ENCODE measurements around the gene TRIM43. TPM values are rescaled to one million over a fixed set of nuclear protein-coding genes. Genes with fewer than 3 reads are reported as not detected.
A peak's percentile ranks its signal among the peaks of the same experiment; 100 is the strongest.
"Not testable (repeated sequence)": the region's sequence is repeated elsewhere in the genome, so short reads cannot be mapped to it uniquely, and the experiment has no call there.

TRIM43 gene
- total RNA-seq, 1 experiment from 2014 or later: not detected

DNA sequence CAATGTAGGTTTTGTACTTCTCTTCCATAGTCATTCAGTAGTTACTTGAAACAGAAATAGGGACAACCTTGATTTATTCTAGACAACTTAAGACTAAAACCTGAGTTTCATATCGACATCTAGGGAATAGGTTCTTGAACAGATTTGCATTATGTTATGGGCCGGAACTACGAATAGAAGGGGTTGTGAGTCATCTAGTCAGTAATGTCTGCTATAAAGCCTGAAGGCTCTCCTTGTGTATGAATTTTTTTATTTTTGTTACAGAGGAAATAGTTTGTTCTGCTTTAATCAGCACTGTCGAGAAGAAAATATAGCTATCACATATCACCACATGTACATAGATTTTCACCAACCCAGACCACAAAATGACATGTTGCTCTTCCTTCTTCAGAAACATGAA, 17.3 kb upstream of the TRIM43 start:
- no peaks in the 10 kb centered on the region for H3K36me3 Mint-ChIP-seq (ENCODE audit: insufficient read depth, unreplicated experiment)
- H3K9me3 Mint-ChIP-seq (ENCODE audit: low read depth, unreplicated experiment): no peaks in the 10 kb centered on the region
- H3K4me1 Mint-ChIP-seq (ENCODE audit: low read depth, unreplicated experiment): peaks cover 4% of the 10 kb centered on the region
- intact Hi-C loops (cut with micrococcal nuclease; ENCODE audit: unreplicated experiment): no loop called here
- no peak for DNase-seq
- no TSS peak for BruUV-seq (replicated peaks)
- H3K27ac Mint-ChIP-seq (ENCODE audit: unreplicated experiment): no peak overlapping the region
- TF ChIP-seq, protein P1, sequence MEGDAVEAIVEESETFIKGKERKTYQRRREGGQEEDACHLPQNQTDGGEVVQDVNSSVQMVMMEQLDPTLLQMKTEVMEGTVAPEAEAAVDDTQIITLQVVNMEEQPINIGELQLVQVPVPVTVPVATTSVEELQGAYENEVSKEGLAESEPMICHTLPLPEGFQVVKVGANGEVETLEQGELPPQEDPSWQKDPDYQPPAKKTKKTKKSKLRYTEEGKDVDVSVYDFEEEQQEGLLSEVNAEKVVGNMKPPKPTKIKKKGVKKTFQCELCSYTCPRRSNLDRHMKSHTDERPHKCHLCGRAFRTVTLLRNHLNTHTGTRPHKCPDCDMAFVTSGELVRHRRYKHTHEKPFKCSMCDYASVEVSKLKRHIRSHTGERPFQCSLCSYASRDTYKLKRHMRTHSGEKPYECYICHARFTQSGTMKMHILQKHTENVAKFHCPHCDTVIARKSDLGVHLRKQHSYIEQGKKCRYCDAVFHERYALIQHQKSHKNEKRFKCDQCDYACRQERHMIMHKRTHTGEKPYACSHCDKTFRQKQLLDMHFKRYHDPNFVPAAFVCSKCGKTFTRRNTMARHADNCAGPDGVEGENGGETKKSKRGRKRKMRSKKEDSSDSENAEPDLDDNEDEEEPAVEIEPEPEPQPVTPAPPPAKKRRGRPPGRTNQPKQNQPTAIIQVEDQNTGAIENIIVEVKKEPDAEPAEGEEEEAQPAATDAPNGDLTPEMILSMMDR (IDR thresholded peaks at IDR 0.05; ENCODE audit: unreplicated experiment): no peak
- CTCF ChIA-PET: no interaction called here
- H3K27me3 Mint-ChIP-seq (ENCODE audit: unreplicated experiment): no peaks in the 10 kb centered on the region
- H3K4me3 Mint-ChIP-seq (ENCODE audit: low read depth, unreplicated experiment): no peak overlapping the region

DNA sequence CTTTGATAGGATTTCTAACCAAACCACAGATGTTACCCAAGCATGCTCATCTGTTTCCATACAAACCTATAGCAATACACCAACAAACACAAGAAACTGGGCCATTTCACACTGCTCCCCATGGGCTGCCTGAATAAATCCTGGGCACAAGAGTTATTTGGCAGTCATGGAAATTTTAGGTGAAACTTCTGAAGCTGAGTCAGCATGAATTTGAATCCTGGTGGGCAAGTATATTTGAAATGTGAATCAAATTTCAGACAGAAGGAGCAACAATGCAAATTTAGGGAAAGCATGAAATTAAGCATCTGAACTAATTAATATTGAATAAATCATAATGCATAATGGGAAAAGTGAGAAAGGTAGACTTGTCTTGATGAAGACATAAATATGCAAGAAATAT, 15.9 kb upstream of the TRIM43 start:
- no TSS peak for BruUV-seq (replicated peaks)
- Mint-ChIP-seq H3K36me3 (ENCODE audit: insufficient read depth, unreplicated experiment) (no peaks in the 10 kb centered on the region), H3K27ac (ENCODE audit: unreplicated experiment) (no peak overlapping the region), H3K9me3 (ENCODE audit: low read depth, unreplicated experiment) (no peaks in the 10 kb centered on the region), H3K4me1 (ENCODE audit: low read depth, unreplicated experiment) (no peaks in the 10 kb centered on the region), H3K27me3 (ENCODE audit: unreplicated experiment) (no peaks in the 10 kb centered on the region), H3K4me3 (ENCODE audit: low read depth, unreplicated experiment) (no peak overlapping the region)
- CTCF ChIA-PET: no interaction called here
- no peak for DNase-seq
- TF ChIP-seq, protein P1 (IDR thresholded peaks at IDR 0.05; ENCODE audit: unreplicated experiment): no peak
- intact Hi-C loops (cut with micrococcal nuclease; ENCODE audit: unreplicated experiment): no loop called here

DNA sequence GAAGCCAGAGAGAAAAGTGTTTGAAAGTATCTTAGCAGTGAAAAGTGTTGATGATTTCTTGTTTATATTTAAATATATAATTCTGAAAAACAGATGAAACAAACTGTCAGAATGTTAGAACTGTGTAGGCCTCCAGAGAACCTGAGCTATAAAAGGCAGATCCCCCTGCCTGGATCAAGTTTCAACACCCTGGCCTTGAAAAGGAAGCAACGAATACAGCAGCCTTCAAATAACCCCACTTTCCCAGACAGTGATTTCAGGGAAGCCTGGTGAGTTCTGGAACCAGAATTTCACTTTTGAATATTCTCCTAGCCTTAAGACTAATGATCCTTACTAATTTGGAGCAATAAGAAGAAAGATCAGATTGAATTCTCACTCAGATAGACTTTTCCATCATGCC, 13.3 kb upstream of the TRIM43 start:
- no TSS peak for BruUV-seq (replicated peaks)
- H3K4me1 Mint-ChIP-seq (ENCODE audit: low read depth, unreplicated experiment): no peaks in the 10 kb centered on the region
- no peaks in the 10 kb centered on the region for H3K27me3 Mint-ChIP-seq (ENCODE audit: unreplicated experiment)
- no peak for DNase-seq
- H3K27ac Mint-ChIP-seq (ENCODE audit: unreplicated experiment): no peak overlapping the region
- no peak overlapping the region for H3K4me3 Mint-ChIP-seq (ENCODE audit: low read depth, unreplicated experiment)
- TF ChIP-seq, protein P1 (IDR thresholded peaks at IDR 0.05; ENCODE audit: unreplicated experiment): no peak
- H3K36me3 Mint-ChIP-seq (ENCODE audit: insufficient read depth, unreplicated experiment): no peaks in the 10 kb centered on the region
- no peaks in the 10 kb centered on the region for H3K9me3 Mint-ChIP-seq (ENCODE audit: low read depth, unreplicated experiment)
- CTCF ChIA-PET: no interaction called here
- intact Hi-C loops (cut with micrococcal nuclease; ENCODE audit: unreplicated experiment): no loop called here

DNA sequence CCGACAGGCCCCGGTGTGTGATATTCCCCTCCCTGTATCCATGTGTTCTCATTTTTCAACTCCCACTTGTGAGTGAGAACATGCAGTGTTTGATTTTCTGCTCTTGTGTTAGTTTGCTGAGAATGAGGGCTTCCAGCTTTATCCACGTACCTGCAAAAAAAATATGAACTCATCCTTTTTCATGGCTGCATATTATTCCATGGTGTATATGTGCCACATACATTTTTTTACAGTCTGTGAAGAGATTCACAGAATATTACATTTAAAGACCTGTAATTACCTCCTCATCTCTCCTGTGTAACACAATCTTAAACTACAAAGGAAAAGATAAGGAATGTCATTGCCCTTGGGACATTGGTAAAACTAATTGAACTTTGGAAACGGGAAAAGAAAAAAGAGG, 8.3 kb upstream of the TRIM43 start:
- H3K4me1 Mint-ChIP-seq (ENCODE audit: low read depth, unreplicated experiment); intact Hi-C loops (cut with micrococcal nuclease; ENCODE audit: unreplicated experiment); H3K36me3 Mint-ChIP-seq (ENCODE audit: insufficient read depth, unreplicated experiment); H3K27me3 Mint-ChIP-seq (ENCODE audit: unreplicated experiment); CTCF ChIA-PET; H3K27ac Mint-ChIP-seq (ENCODE audit: unreplicated experiment); BruUV-seq (replicated peaks); DNase-seq; H3K9me3 Mint-ChIP-seq (ENCODE audit: low read depth, unreplicated experiment); H3K4me3 Mint-ChIP-seq (ENCODE audit: low read depth, unreplicated experiment): not testable (repeated sequence)

DNA sequence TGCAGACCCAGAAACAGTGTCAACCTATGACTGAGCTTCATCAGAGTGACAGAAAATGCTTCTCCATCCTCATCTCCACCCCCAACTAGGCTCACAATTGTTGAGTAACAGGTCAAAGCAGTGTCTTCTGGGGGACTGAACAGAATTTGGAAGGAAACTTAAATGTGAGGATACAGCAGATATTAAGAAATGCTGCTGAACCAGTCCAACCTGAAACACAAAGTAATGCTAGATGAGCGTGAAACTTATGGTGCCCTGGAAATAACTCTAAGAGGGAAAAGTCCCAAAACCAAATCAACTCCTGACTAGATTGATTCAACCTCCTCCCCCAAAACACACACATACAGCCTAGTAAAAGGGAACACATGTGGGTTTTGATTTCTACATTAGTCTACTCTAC, 7.5 kb upstream of the TRIM43 start:
- H3K4me3 Mint-ChIP-seq (ENCODE audit: low read depth, unreplicated experiment); H3K27ac Mint-ChIP-seq (ENCODE audit: unreplicated experiment); BruUV-seq (replicated peaks); H3K9me3 Mint-ChIP-seq (ENCODE audit: low read depth, unreplicated experiment); H3K36me3 Mint-ChIP-seq (ENCODE audit: insufficient read depth, unreplicated experiment); CTCF ChIA-PET; intact Hi-C loops (cut with micrococcal nuclease; ENCODE audit: unreplicated experiment); H3K27me3 Mint-ChIP-seq (ENCODE audit: unreplicated experiment); H3K4me1 Mint-ChIP-seq (ENCODE audit: low read depth, unreplicated experiment): not testable (repeated sequence)
- peak; percentile 34 for DNase-seq

DNA sequence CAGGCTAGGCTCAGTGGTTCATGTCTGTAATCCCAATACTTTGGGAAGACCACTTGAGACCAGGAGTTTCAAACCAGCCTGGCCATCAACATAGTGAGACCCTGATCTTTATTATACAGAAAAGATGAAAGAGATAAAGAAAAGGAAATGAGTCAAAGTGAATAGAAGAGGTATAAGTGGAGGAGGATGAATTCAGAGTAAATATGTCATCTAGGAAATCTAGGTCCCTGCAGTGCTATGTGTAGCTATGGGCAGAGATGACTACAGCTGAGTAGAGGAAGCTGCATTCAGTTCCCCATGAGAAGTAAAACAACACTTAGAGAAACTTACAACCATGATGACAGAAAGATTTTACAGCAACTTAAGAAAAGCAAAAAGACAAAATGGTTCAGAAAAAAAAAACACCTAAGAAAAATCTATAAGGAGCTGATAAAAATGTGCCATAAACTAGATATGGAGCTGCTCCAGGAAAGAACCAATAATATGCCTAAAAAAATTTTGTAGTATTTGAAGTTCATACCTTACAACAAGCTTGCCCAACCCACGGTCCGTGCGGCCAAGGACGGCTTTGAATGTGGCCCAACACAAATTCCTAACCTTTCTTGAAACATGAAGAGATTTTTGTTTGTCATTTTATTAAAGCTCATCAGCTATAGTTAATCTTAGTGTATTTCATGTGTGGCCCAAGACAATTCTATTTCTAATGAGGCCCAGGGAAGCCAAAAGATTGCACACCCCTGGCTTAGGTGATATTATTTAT, 1.8 kb upstream of the TRIM43 start:
- DNase-seq; H3K36me3 Mint-ChIP-seq (ENCODE audit: insufficient read depth, unreplicated experiment); H3K27me3 Mint-ChIP-seq (ENCODE audit: unreplicated experiment): not testable (repeated sequence)

DNA sequence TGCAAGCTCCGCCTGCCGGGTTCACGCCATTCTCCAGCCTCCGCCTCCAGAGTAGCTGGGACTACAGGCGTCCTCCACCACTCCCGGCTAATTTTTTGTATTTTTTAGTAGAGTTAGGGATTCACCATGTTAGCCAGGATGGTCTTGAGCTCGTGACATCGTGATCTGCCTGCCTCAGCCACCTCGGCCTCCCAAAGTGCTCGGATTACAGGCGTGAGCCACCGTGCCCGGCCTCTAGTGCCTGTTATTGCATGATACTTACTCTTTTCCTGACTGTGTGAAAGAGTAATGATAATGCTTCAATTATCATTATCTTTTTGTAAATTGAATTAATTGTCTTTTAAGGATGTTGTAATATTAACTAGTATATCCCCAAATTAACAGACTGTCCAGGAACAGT, 1.2 kb downstream of the TRIM43 start:
- H3K9me3 Mint-ChIP-seq (ENCODE audit: low read depth, unreplicated experiment); H3K27ac Mint-ChIP-seq (ENCODE audit: unreplicated experiment); BruUV-seq (replicated peaks); H3K27me3 Mint-ChIP-seq (ENCODE audit: unreplicated experiment); intact Hi-C loops (cut with micrococcal nuclease; ENCODE audit: unreplicated experiment); H3K4me3 Mint-ChIP-seq (ENCODE audit: low read depth, unreplicated experiment); H3K4me1 Mint-ChIP-seq (ENCODE audit: low read depth, unreplicated experiment); DNase-seq; CTCF ChIA-PET; H3K36me3 Mint-ChIP-seq (ENCODE audit: insufficient read depth, unreplicated experiment): not testable (repeated sequence)

More for the DNA sequence above, 1.8 kb upstream of the TRIM43 start:
- BruUV-seq (replicated peaks); intact Hi-C loops (cut with micrococcal nuclease; ENCODE audit: unreplicated experiment); CTCF ChIA-PET; H3K4me3 Mint-ChIP-seq (ENCODE audit: low read depth, unreplicated experiment); H3K9me3 Mint-ChIP-seq (ENCODE audit: low read depth, unreplicated experiment); H3K27ac Mint-ChIP-seq (ENCODE audit: unreplicated experiment); H3K4me1 Mint-ChIP-seq (ENCODE audit: low read depth, unreplicated experiment): not testable (repeated sequence)

DNA sequence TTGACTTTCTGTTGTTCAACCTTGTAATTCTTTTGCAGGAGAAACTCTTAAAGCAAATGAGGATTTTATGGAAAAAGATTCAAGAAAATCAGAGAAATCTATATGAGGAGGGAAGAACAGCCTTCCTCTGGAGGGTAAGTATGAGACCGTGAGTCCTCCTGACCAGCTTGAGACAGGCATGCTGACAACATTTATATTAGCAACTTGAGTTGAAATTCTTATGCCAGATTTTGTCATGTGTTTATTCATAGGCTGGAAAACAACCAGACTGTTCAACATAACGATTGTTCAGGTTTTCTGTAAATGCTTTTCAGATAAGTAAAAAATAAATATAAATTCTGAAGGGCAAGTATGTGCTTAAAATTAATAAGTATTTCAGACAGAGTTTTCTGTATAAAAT, 3.2 kb downstream of the TRIM43 start:
- H3K9me3 Mint-ChIP-seq (ENCODE audit: low read depth, unreplicated experiment); H3K4me3 Mint-ChIP-seq (ENCODE audit: low read depth, unreplicated experiment); H3K27me3 Mint-ChIP-seq (ENCODE audit: unreplicated experiment); intact Hi-C loops (cut with micrococcal nuclease; ENCODE audit: unreplicated experiment); DNase-seq; H3K36me3 Mint-ChIP-seq (ENCODE audit: insufficient read depth, unreplicated experiment); H3K4me1 Mint-ChIP-seq (ENCODE audit: low read depth, unreplicated experiment); CTCF ChIA-PET; BruUV-seq (replicated peaks); H3K27ac Mint-ChIP-seq (ENCODE audit: unreplicated experiment): not testable (repeated sequence)

Measured in Calu3 (cell line).